SU-DHL-6 (cell line): Measurements from ENCODE around the gene F2R.
A peak's percentile ranks its signal among the peaks of the same experiment; 100 is the strongest.

Source experiments
- H2AFZ ChIP-seq: fragments of 200-600 bp; sonication (generic); 2 replicates; pipeline ENCODE4 v1.6.1; 2014; ENCODE audit warnings: low read depth, mild to moderate bottlenecking, moderate library complexity, mixed read lengths, antibody characterized with exemption, low read length; ENCODE audit not compliant: severe bottlenecking
- H3F3A ChIP-seq: fragments of 200-600 bp; shearing (Covaris generic); 2 replicates; pipeline ENCODE4 v1.6.0; 2016; ENCODE audit warnings: antibody characterized with exemption, mild to moderate bottlenecking; ENCODE audit not compliant: insufficient read depth
- H3K27ac ChIP-seq: fragments of 200-600 bp; sonication (generic); 2 replicates; pipeline ENCODE4 v1.5.1; 2016; ENCODE audit warnings: low read depth, mild to moderate bottlenecking, low read length, moderate library complexity, mixed read lengths
- H3K27me3 ChIP-seq: fragments of 200-600 bp; sonication (generic), shearing (Covaris generic); 2 replicates; pipeline ENCODE4 v1.6.0; 2014; ENCODE audit warnings: mild to moderate bottlenecking, low read length
- H3K36me3 ChIP-seq: fragments of 200-600 bp; sonication (generic); 2 replicates; pipeline ENCODE4 v1.6.1; 2014; ENCODE audit warnings: mild to moderate bottlenecking, low read length, mixed read lengths
- H3K4me2 ChIP-seq: fragments of 300-600, 200-600 bp; shearing (Covaris generic), sonication (generic); 2 replicates; pipeline ENCODE4 v1.6.0; 2014; ENCODE audit warnings: low read length, low read depth, mild to moderate bottlenecking; ENCODE audit not compliant: poor library complexity, severe bottlenecking
- H3K4me3 ChIP-seq: fragments of 200-600 bp; sonication (generic); 2 replicates; pipeline ENCODE4 v1.5.1; 2014; ENCODE audit warnings: antibody characterized with exemption, low read length, mild to moderate bottlenecking, mixed read lengths; ENCODE audit not compliant: insufficient read depth, poor library complexity, severe bottlenecking
- H3K79me2 ChIP-seq: fragments of 200-600 bp; sonication (generic); 2 replicates; pipeline ENCODE4 v1.6.1; 2014; ENCODE audit warnings: mild to moderate bottlenecking, low read length, moderate library complexity; ENCODE audit not compliant: insufficient read depth
- H3K9ac ChIP-seq: fragments of 200-600 bp; sonication (generic); 2 replicates; pipeline ENCODE4 v1.7.0; 2014; ENCODE audit warnings: mild to moderate bottlenecking, low read length
- H3K9me2 ChIP-seq: fragments of 200-600 bp; sonication (generic); replicated peaks from 2 replicates; pipeline ENCODE4 v1.6.1; 2014; ENCODE audit warnings: low read length; ENCODE audit not compliant: insufficient read depth
- H3K9me3 ChIP-seq: fragments of 200-600 bp; sonication (generic); 2 replicates; pipeline ENCODE4 v1.6.1; 2014; ENCODE audit warnings: low read length, mixed read lengths; ENCODE audit not compliant: insufficient read depth
- H4K20me1 ChIP-seq: fragments of 200-600 bp; sonication (generic); 2 replicates; pipeline ENCODE4 v1.6.1; 2014; ENCODE audit warnings: low read depth, mild to moderate bottlenecking, antibody characterized with exemption, low read length, moderate library complexity, mixed read lengths
- CTCF ChIP-seq: fragments of 200-600 bp; sonication (generic); IDR thresholded peaks from one replicate; pipeline ENCODE4 v1.5.1; 2017; ENCODE audit warnings: antibody characterized with exemption, mild to moderate bottlenecking, low read length, moderate library complexity; ENCODE audit not compliant: insufficient read depth, poor library complexity, severe bottlenecking
- EZH2phosphoT487 ChIP-seq: fragments of 200-600 bp; sonication (generic), shearing (Covaris generic); conservative IDR thresholded peaks from 2 replicates; pipeline ENCODE4 v1.6.1; 2018; ENCODE audit warnings: mild to moderate bottlenecking, antibody characterized with exemption, low read length, moderate library complexity, mixed read lengths

The F2R gene

GRCh38 chr5:76732405-76733048 lies 16.6 kb downstream of the F2R start:
- Histone ChIP-seq H3F3A (no peaks in the 10 kb centered on the region), H3K79me2 (no peaks in the 10 kb centered on the region), H2AFZ (no peak overlapping the region), H4K20me1 (no peaks in the 10 kb centered on the region), H3K9me2 (no peaks in the 10 kb centered on the region), H3K9me3 (peaks cover 16% of the 10 kb centered on the region; the same call in 1 of the 2 replicates), H3K4me3 (no peak overlapping the region), H3K36me3 (no peaks in the 10 kb centered on the region), H3K27ac (no peak overlapping the region), H3K9ac (no peak overlapping the region), H3K4me2 (no peak overlapping the region), H3K27me3 (no peaks in the 10 kb centered on the region; the same call in 1 of the 2 replicates)
- no peak for TF ChIP-seq EZH2phosphoT487
- no peak for TF ChIP-seq CTCF

GRCh38 chr5:76733049-76733417 lies 17.1 kb downstream of the F2R start:
- Histone ChIP-seq H3K79me2 (no peaks in the 10 kb centered on the region), H3K27me3 (no peaks in the 10 kb centered on the region; the same call in 1 of the 2 replicates), H3K36me3 (no peaks in the 10 kb centered on the region), H3K9me2 (no peaks in the 10 kb centered on the region), H3K4me3 (no peak overlapping the region), H3K9ac (no peak overlapping the region), H3K27ac (no peak overlapping the region), H2AFZ (no peak overlapping the region), H3F3A (no peaks in the 10 kb centered on the region), H4K20me1 (no peaks in the 10 kb centered on the region), H3K4me2 (no peak overlapping the region), H3K9me3 (peaks cover 16% of the 10 kb centered on the region; the same call in 1 of the 2 replicates)
- no peak for TF ChIP-seq CTCF
- no peak for TF ChIP-seq EZH2phosphoT487

- no peak overlapping the region for H3K9ac ChIP-seq
- no peaks in the 10 kb centered on the region for H4K20me1 ChIP-seq
- H3K27me3 ChIP-seq, result no peaks in the 10 kb centered on the region; the same call in 1 of the 2 replicates
- H3K9me3 ChIP-seq, result 0 out of 2 replicates have a peak, but pooled peaks cover under 1% of the 10 kb centered on the region
- peak overlapping the region; percentile 11 for H2AFZ ChIP-seq
- H3K79me2 ChIP-seq, result no peaks in the 10 kb centered on the region
- no peaks in the 10 kb centered on the region for H3K9me2 ChIP-seq
- no peaks in the 10 kb centered on the region for H3F3A ChIP-seq
- no peak overlapping the region for H3K4me3 ChIP-seq
- H3K4me2 ChIP-seq, result no peak overlapping the region
- no peak for TF ChIP-seq CTCF
- no peak overlapping the region for H3K27ac ChIP-seq
- H3K36me3 ChIP-seq, result no peaks in the 10 kb centered on the region
Observed at GRCh38 chr5:76735762-76736545, 20.0 kb downstream of the F2R start.
